K562 (cell line): ENCODE results near the gene NLK. TPM values are rescaled to one million over a fixed set of nuclear protein-coding genes. Genes with fewer than 3 reads are reported as not detected.

Source experiments
- ATAC-seq: fragments of 200-7000 bp; cut with Tn5 transposase; 3 replicates; pipeline ENCODE4 v1.9.1; 2020; ENCODE audit warnings: moderate library complexity
- BruUV-seq: library from RNA; stranded (reverse); fragments of 400-500 nt; replicated peaks from 2 replicates; lab custom pipeline; 2021; lab: Mats Ljungman, UMichigan
- CTCF ChIA-PET: fragments of 300-600 bp; formaldehyde crosslinking; extraction: SDS; loops from one replicate; lab custom pipeline; 2021; ENCODE audit warnings: low intra/inter-chr PET ratio; lab: Yijun Ruan, JAX
- POLR2A ChIA-PET: fragments of 300-600, 350-650 bp; sonication (Branson Sonifier 250); formaldehyde crosslinking; extraction: SDS; loops from one replicate; lab custom pipeline; 2021; ENCODE audit warnings: antibody characterized with exemption, inconsistent platforms; lab: Yijun Ruan, JAX
- DNase-seq, 4 experiments: peaks; one replicate each; pipeline versions ENCODE4 v3.0.0 to v3.0.0-alpha.2; 2011 to 2018; ENCODE audit warnings: low spot score in 3 of 4, mixed read lengths in 3 of 4; ENCODE audit errors: extremely low read depth in 1 of 4
- FAIRE-seq: peaks from 2 replicates; lab custom pipeline; 2011; peaks lifted over from hg19 to GRCh38; lab: Jason Lieb, UNC
- H2AFZ ChIP-seq: 2 replicates; pipeline ENCODE4 v1.6.0; 2011; ENCODE audit warnings: low read depth, low read length, control low read depth, inconsistent platforms
- H3K27ac ChIP-seq: fragments of 200-600 bp; 3 replicates; pipeline ENCODE4 v1.8.0; 2011; ENCODE audit warnings: low read depth, mild to moderate bottlenecking, control low read depth, inconsistent platforms, low read length, moderate library complexity, mixed read lengths; ENCODE audit errors: extremely low read depth
- H3K27me3 ChIP-seq, 2 experiments: fragments of 300-600 bp in 1 of 2; 2 replicates in 1 of 2; 3 replicates in 1 of 2; pipeline versions ENCODE4 v1.6.0 to v1.8.0; 2011; ENCODE audit warnings: inconsistent platforms in 2 of 2, low read length in 2 of 2, mild to moderate bottlenecking in 1 of 2, mixed read lengths in 1 of 2, moderate library complexity in 1 of 2; ENCODE audit not compliant: control insufficient read depth in 2 of 2, insufficient read depth in 2 of 2
- H3K36me3 ChIP-seq: fragments of 300-600 bp; 3 replicates; pipeline ENCODE4 v1.8.0; 2011; ENCODE audit warnings: mild to moderate bottlenecking, low read length, inconsistent platforms; ENCODE audit not compliant: control insufficient read depth, insufficient read depth
- H3K4me1 ChIP-seq, 2 experiments: fragments of 200-600 bp in 1 of 2; replicated peaks in 1 of 2; 2 replicates in 1 of 2; 3 replicates in 1 of 2; pipeline versions ENCODE4 v1.5.1 to v1.8.0; 2011; ENCODE audit warnings: inconsistent platforms in 2 of 2, low read length in 2 of 2, mild to moderate bottlenecking in 1 of 2, mixed read lengths in 1 of 2, moderate library complexity in 1 of 2; ENCODE audit not compliant: control insufficient read depth in 2 of 2, insufficient read depth in 2 of 2
- H3K4me2 ChIP-seq: 2 replicates; pipeline ENCODE4 v1.6.1; 2011; ENCODE audit warnings: low read length, control low read depth, inconsistent platforms, mixed read lengths; ENCODE audit not compliant: insufficient read depth
- H3K4me3 ChIP-seq: fragments of 200-600 bp; sonication (generic), shearing (Covaris generic); 2 replicates; pipeline ENCODE4 v1.5.1; 2016; ENCODE audit warnings: control low read depth, inconsistent platforms
- H3K79me2 ChIP-seq: fragments of 200-600 bp; 3 replicates; pipeline ENCODE4 v1.8.0; 2011; ENCODE audit warnings: low read length, inconsistent platforms; ENCODE audit not compliant: control insufficient read depth, insufficient read depth
- H3K9ac ChIP-seq, 2 experiments: 2 replicates each; pipeline versions ENCODE4 v1.6.0 to v1.6.1; 2011; ENCODE audit warnings: low read depth in 2 of 2, low read length in 2 of 2, control low read depth in 1 of 2, inconsistent platforms in 1 of 2, mild to moderate bottlenecking in 1 of 2, mixed read lengths in 1 of 2; ENCODE audit not compliant: insufficient read depth in 1 of 2
- H3K9me1 ChIP-seq: one replicate; pipeline ENCODE4 v1.6.0; 2011; ENCODE audit warnings: inconsistent platforms, mild to moderate bottlenecking, low read length, moderate library complexity; ENCODE audit not compliant: control insufficient read depth, insufficient read depth
- H3K9me3 ChIP-seq: replicated peaks from 2 replicates; pipeline ENCODE4 v1.5.1; 2011; ENCODE audit warnings: low read depth, low read length, inconsistent platforms; ENCODE audit not compliant: control insufficient read depth, insufficient read depth
- H4K20me1 ChIP-seq: replicated peaks from 2 replicates; pipeline ENCODE4 v1.6.1; 2011; ENCODE audit warnings: low read length, inconsistent platforms, mixed read lengths; ENCODE audit not compliant: control insufficient read depth, insufficient read depth
- ATF6 ChIP-seq: sonication (generic); formaldehyde crosslinking; IDR thresholded peaks from 2 replicates; pipeline ENCODE4 v1.4.0; 2020; ENCODE audit warnings: mild to moderate bottlenecking, missing genetic modification reagents
- CBX3 ChIP-seq, 2 experiments: IDR thresholded peaks; 1 replicate in 1 of 2; 2 replicates in 1 of 2; pipeline ENCODE4 v1.6.1; 2012; ENCODE audit warnings: inconsistent platforms in 2 of 2, low read length in 2 of 2, borderline replicate concordance in 1 of 2, control low read depth in 1 of 2
- DMBX1 ChIP-seq: fragments of 250-450 bp; sonication (Bioruptor Pico); IDR thresholded peaks from 2 replicates; pipeline ENCODE4 v1.8.0; 2022; ENCODE audit warnings: inconsistent platforms, mild to moderate bottlenecking, moderate library complexity, borderline replicate concordance
- GATAD2B ChIP-seq: fragments of 450-650 bp; IDR thresholded peaks from 2 replicates; pipeline ENCODE4 v1.6.1; 2017; ENCODE audit warnings: mild to moderate bottlenecking, borderline replicate concordance
- KLF10 ChIP-seq: fragments of 250-450 bp; sonication (Bioruptor Pico); IDR thresholded peaks from 2 replicates; pipeline ENCODE4 v1.6.1; 2021; ENCODE audit warnings: matching md5 sums
- NR2C2 ChIP-seq, 2 experiments: fragments of 200-800 bp in 1 of 2; sonication (Bioruptor generic) in 1 of 2; sonication (generic) in 1 of 2; formaldehyde crosslinking in 1 of 2; IDR thresholded peaks; 2 replicates each; pipeline versions ENCODE4 v1.6.1 to v1.8.0; 2016 to 2022; ENCODE audit warnings: mild to moderate bottlenecking in 1 of 2, missing compliant biosample characterization in 1 of 2, missing genetic modification characterization in 1 of 2, missing genetic modification reagents in 1 of 2
- SIRT6 ChIP-seq: IDR thresholded peaks from one replicate; pipeline ENCODE4 v1.6.1; 2012; ENCODE audit warnings: low read depth, mild to moderate bottlenecking, control low read depth, inconsistent platforms, low read length, moderate library complexity
- SIX5 ChIP-seq, 2 experiments: IDR thresholded peaks; 2 replicates each; pipeline ENCODE4 v1.6.1; 2011; ENCODE audit warnings: low read length in 2 of 2, borderline replicate concordance in 1 of 2, low read depth in 1 of 2, mild to moderate bottlenecking in 1 of 2, moderate library complexity in 1 of 2; ENCODE audit not compliant: insufficient read depth in 1 of 2
- TRIM25 ChIP-seq: fragments of 450-650 bp; IDR thresholded peaks from 2 replicates; pipeline ENCODE4 v1.7.0; 2016; ENCODE audit warnings: borderline replicate concordance
- ZBTB33 ChIP-seq: sonication (generic); formaldehyde crosslinking; IDR thresholded peaks from 2 replicates; pipeline ENCODE4 v1.8.1; 2023; ENCODE audit warnings: mild to moderate bottlenecking, missing genetic modification reagents
- ZNF124 ChIP-seq: sonication (generic); formaldehyde crosslinking; IDR thresholded peaks from 2 replicates; pipeline ENCODE4 v1.8.1; 2022; ENCODE audit warnings: missing genetic modification reagents
- ZNF232 ChIP-seq: sonication (generic); formaldehyde crosslinking; IDR thresholded peaks from 2 replicates; pipeline ENCODE4 v1.8.0; 2022; ENCODE audit warnings: mild to moderate bottlenecking, missing genetic modification reagents
- ZNF699 ChIP-seq: fragments of 250-450 bp; sonication (Bioruptor Pico); IDR thresholded peaks from 2 replicates; pipeline ENCODE4 v1.8.0; 2021; ENCODE audit warnings: mild to moderate bottlenecking, moderate library complexity; ENCODE audit not compliant: insufficient replicate concordance
- WGBS: fragments of 100-300 bp; shearing (Covaris generic); methylation state at CpG from one replicate; pipeline ENCODE4 v1.1.6; 2016; ENCODE audit warnings: low coverage, mixed read lengths; ENCODE audit not compliant: insufficient coverage; ENCODE audit errors: missing lambda C conversion rate; 5-methylcytosine and 5-hydroxymethylcytosine counted together
- in situ Hi-C: fragments of 300-500 bp; cut with MboI; formaldehyde crosslinking; loops from 4 replicates; pipeline ENCODE4 v1.15.0; 2018; ENCODE audit warnings: inconsistent platforms, mixed read lengths
- intact Hi-C: fragments of 100-400 bp; cut with micrococcal nuclease; formaldehyde crosslinking; loops from 2 replicates; pipeline ENCODE4 v1.14.2; 2022
- polyA plus RNA-seq, 8 experiments: library from polyadenylated mRNA; depleted of rRNA in 4 of 8; stranded (reverse) in 5 of 8; unstranded in 3 of 8; fragments of >200 nt; fragmentation: Nextera tagmentation in 2 of 8; fragmentation: Illumina TruSeq in 1 of 8; extraction: Ambion mirVana in 2 of 8; extraction: Trizol in 1 of 8; gene quantifications; 2 replicates each; pipeline versions ENCODE4 v1.2.1 to v1.2.3, GENCODE V29; 2011 to 2014; ENCODE audit warnings: inconsistent platforms in 1 of 8, missing spikeins in 1 of 8
- total RNA-seq, 7 experiments: library from RNA; depleted of rRNA in 6 of 7; stranded (reverse); fragments of >200 nt in 6 of 7; fragmentation: Illumina TruSeq in 2 of 7; extraction: Trizol in 2 of 7; gene quantifications; 2 replicates each; pipeline versions ENCODE4 v1.2.1 to v1.2.3, GENCODE V29; 2011 to 2021; ENCODE audit warnings: low replicate concordance in 1 of 7

Gene NLK
- total and polyA plus RNA-seq, 9 of the 15 experiments (the other 6 are each of a cell fraction or from before 2014, with no cell fraction given), result 10.9 to 59.6 (median 26.7) TPM

- H3K36me3 ChIP-seq, result peaks cover 14% of the 10 kb centered on the region; the same call in 2 of the 3 replicates
- no peak overlapping the region for H3K4me2 ChIP-seq
- no peaks in the 10 kb centered on the region for H3K27me3 ChIP-seq
- H3K4me1 ChIP-seq, result peaks cover 8 to 29% of the 10 kb centered on the region in 2 experiments; a peak in 4 of 5 replicates
- in situ Hi-C loops, result no loop called here
- no peak overlapping the region for H3K4me3 ChIP-seq
- no peak for FAIRE-seq
- 91% methylated on average over 2 of the region's 2 CpGs for WGBS
- H4K20me1 ChIP-seq, result peaks cover 9% of the 10 kb centered on the region
- no peaks in the 10 kb centered on the region for H3K9me1 ChIP-seq
- H2AFZ ChIP-seq, result no peak overlapping the region
- ChIA-PET POLR2A (interaction anchor here (0.5 kb wide), 2 partner anchors 206 to 285 kb away, joined by 3 read pairs; no protein-coding TSS in a partner anchor), CTCF (no interaction called here)
- TF ChIP-seq DMBX1 (CRISPR knock-in tag) (no peak), ZNF232 (no peak), NR2C2 (CRISPR knock-in tag; IDR thresholded peaks at IDR 0.05) (no peak), NR2C2 (tag; IDR thresholded peaks at IDR 0.05) (no peak), SIRT6 (no peak), TRIM25 (no peak), ZNF699 (no peak), ATF6 (CRISPR knock-in tag) (no peak), GATAD2B (no peak), KLF10 (CRISPR knock-in tag) (no peak), SIX5 (IDR thresholded peaks at IDR 0.05; ENCODE audit: borderline replicate concordance in 1 of 2, insufficient read depth in 1 of 2, low read depth in 1 of 2, low read length in 2 of 2) (no peak), CBX3 (IDR thresholded peaks at IDR 0.05; ENCODE audit: borderline replicate concordance in 1 of 2, low read length in 2 of 2) (no peak), ZNF124 (CRISPR knock-in tag) (no peak), ZBTB33 (no peak)
- no TSS peak for BruUV-seq
- no peaks in the 10 kb centered on the region for H3K79me2 ChIP-seq
- DNase-seq, result no peak
- ATAC-seq, result no peak
- intact Hi-C loops, result loop anchor here (10.0 kb wide), 2 partner anchors 47 to 133 kb away; partner anchors contain the start of gene NLK
- no peaks in the 10 kb centered on the region for H3K9me3 ChIP-seq
- H3K9ac ChIP-seq, result no peak overlapping the region
- H3K27ac ChIP-seq, result no peak overlapping the region
Observed at GRCh38 chr17:28177351-28177750, 134.9 kb downstream of the NLK start.
